Measurements from ENCODE around the gene PI16.

GRCh38 chr6:36949636-36950035, 4.9 kb upstream of the PI16 start:
- no peak for TF ChIP-seq ZSCAN18 (CRISPR knock-in tag; IDR thresholded peaks at IDR 0.05)
- no peak for TF ChIP-seq MAX (CRISPR knock-in tag; IDR thresholded peaks at IDR 0.05)
- no peak for TF ChIP-seq NR1H2 (CRISPR knock-in tag; IDR thresholded peaks at IDR 0.05)
- no peak for TF ChIP-seq MYBL2 (CRISPR knock-in tag; IDR thresholded peaks at IDR 0.05)
- TF ChIP-seq, protein P1, sequence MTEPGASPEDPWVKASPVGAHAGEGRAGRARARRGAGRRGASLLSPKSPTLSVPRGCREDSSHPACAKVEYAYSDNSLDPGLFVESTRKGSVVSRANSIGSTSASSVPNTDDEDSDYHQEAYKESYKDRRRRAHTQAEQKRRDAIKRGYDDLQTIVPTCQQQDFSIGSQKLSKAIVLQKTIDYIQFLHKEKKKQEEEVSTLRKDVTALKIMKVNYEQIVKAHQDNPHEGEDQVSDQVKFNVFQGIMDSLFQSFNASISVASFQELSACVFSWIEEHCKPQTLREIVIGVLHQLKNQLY (CRISPR knock-in tag; IDR thresholded peaks at IDR 0.05) = no peak
